EL (cell line): ENCODE measurements around the gene CCNL1.
"Not testable (repeated sequence)": the region's sequence is repeated elsewhere in the genome, so short reads cannot be mapped to it uniquely, and the experiment has no call there.

Experiments used
- DNase-seq: peaks from one replicate; pipeline ENCODE4 v3.0.0-alpha.2; 2016

Gene CCNL1

GRCh38 chr3:157159762-157160657, at the start of gene CCNL1:
CCNL1 (minus strand) TSS chr3:157160147; CDS start chr3:157160094, 53 bp downstream.
- peak; percentile 97 for DNase-seq

DNA sequence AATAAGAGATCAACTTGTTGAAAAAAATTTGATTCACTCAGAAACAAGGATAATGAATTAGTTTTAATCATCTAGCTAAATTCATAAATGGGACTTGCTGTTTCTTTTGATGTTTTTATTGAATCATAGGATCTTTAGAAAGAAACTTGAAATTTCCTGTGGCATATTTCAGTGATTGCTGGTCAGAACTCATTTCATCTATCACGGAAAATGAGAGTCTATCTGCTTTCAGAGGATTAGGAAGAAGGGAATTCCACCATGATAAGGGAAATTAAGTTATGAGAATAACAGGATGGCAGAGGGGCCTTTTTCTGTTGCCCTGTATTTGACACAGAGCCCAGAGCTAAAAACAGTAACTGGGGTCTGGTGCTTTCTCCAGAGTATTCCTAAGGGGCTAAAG, 44.9 kb upstream of the CCNL1 start:
- no peak for DNase-seq

- DNase-seq, result peak; percentile 47
Measured at GRCh38 chr3:157204431-157204830, 44.5 kb upstream of the CCNL1 start.

DNA sequence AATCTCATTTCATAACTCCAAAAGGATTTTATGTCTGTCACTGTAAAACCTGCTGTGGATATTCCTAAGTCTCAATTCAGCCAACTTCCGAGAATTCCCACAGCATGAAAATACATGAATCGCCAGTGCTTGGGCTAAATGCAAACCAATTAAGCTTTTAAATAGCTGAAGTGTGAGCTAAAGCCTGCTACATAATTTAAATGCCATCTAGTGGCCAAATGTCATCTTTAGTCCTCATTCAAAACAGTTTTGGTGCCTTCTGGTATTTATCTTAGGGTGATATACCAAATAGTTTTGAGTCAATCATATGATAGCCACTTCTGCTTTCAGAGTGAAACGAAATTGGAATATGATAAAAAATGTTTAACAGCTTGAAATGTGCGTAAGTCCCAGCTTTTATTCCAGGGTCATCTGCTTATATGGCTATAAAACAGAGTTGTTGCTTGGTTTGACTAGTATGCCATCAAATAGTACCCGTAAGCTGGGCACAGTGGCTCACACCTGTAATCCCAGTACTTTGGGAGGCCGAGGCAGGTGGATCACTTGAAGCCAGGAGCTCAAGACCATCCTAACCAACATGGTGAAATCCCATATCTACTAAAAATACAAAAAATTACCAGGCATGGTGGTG, 41.8 kb upstream of the CCNL1 start:
- peak; percentile 49 for DNase-seq

DNA sequence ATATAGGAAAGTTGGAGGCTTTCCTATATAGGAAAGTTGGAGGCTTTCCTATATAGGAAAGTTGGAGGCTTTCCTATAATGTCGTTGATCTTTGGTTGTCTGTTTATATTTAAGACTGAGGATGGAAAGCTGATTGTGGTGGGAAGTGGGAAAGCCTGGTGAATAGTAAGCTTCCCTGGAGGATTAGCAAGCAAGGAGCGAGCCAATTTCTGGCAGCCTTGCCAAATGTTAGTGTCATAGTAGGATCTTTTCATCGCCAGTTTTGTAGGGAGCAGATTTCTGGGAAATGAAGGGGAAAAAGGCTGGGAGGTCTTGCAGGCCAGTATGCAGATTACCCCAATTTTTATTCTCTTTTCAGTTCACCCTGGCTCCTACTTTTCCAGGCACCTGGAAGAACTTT, 39.9 kb upstream of the CCNL1 start:
- DNase-seq, result no peak

DNA sequence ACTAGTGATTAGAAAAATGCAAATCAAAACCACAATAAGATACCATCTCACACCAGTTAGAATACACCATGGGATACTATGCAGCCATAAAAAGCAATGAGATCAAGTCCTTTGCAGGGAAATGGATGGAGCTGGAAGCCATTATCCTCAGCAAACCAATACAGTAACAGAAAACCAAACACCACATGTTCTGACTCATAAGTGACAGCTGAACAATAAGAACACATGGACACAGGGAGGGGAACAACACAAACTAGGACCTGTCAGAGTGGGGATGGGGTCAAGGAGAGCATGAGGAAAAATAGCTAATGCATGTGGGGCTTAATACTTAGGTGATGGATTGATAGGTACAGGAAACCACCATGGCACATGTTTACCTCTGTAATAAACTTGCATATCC, 36.0 kb upstream of the CCNL1 start:
- no peak for DNase-seq

DNA sequence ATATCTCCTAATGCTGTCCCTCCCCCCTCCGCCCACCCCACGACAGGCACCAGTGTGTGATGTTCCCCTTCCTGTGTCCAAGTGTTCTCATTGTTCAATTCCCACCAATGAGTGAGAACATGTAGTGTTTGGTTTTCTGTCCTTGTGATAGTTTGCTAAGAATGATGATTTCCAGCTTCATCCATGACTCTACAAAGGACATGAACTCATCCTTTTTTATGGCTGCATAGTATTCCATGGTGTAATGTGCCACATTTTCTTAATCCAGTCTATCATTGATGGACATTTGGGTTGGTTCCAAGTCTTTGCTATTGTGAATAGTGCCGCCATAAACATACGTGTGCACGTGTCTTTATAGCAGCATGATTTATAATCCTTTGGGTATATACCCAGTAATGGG, 31.2 kb upstream of the CCNL1 start:
- DNase-seq, result not testable (repeated sequence)

DNA sequence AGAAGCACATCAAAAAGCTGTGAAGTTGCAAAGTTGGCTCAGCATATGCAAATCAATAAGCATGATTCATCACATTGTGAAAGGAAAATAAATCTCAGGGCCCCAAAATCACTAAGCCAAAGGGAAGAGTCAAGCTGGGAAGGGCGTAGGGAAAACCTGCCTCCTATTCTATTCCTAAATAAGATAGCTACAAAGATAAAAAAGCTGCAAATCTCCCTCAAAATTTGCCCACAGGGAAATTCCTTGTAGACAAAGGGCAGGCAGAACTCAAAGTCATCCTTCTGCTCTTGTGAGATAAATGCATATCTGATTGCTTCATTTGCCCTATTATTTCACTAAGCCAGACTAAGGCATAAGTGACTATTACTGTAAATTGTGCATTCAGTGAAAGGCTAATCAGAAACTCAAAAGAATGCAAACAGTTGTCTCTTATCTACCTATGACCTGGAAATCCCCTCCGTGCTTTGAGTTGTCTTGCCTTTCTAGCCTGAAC, 30.5 kb upstream of the CCNL1 start:
- DNase-seq, result no peak

GRCh38 chr3:157188391-157188790, 28.4 kb upstream of the CCNL1 start:
- no peak for DNase-seq

- DNase-seq, result no peak
Measured at GRCh38 chr3:157182879-157183278, 22.9 kb upstream of the CCNL1 start.

DNA sequence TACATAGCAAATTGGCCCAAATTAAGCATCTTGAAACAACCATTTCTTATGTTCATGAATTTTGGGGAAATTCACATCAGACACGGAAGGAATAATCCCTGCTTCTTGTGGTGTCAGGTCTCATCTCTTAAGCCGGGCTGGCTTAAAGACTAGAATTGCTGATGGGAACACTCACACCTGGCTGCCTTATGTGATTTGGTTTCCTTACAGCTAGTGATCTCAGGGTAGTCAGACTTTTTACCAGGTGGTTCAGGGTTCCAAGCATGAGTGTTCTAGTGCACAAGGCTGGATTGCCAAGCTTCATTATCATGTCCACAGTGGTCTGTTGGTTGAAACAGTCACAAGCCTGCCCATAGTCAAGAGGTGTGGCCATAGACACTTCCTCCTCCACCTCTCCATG, 20.3 kb upstream of the CCNL1 start:
- no peak for DNase-seq

DNA sequence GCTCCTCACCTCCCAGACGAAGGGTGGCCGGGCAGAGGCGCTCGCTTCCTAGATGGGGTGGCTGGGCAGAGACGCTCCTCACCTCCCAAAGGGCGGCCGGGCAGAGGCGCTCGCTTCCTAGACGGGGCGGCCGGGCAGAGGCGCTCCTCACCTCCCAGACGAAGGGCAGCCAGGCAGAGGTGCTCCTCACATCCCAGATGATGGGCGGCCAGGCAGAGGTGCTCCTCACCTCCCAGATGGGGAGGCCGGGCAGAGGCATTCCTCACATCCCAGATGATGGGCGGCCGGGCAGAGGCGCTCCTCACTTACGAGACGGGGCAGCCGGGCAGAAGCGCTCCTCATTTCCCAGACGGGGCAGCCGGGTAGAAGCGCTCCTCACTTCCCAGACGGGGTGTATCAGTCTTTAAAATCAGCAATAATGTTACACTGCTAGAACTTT, 19.4 kb upstream of the CCNL1 start:
- DNase-seq, result no peak

DNA sequence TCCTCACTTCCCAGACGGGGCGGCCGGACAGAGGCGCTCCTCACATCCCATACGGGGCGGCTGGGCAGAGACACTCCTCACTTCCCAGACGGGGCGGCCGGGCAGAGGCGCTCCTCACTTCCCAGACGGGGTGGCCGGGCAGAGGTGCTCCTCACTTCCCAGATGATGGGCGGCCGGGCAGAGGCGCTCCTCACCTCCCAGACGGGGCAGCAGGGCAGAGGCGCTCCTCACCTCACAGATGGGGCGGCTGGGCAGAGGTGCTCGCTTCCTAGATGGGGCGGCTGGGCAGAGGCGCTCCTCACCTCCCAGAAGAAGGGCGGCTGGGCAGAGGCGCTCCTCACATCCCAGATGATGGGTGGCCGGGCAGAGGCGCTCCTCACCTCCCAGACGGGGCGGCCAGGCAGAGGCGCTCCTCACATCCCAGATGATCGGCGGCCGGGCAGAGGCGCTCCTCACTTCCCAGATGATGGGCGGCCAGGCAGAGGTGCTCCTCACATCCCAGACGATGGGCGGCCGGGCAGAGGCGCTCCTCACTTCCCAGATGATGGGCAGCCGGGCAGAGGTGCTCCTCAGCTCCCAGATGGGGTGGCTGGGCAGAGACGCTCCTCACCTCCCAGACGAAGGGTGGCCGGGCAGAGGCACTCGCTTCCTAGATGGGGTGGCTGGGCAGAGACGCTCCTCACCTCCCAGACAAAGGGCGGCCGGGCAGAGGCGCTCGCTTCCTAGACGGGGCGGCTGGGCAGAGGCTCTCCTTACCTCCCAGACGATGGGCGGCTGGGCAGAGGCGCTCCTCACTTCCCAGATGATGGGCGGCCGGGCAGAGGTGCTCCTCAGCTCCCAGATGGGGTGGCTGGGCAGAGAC, 18.8 kb upstream of the CCNL1 start:
- DNase-seq, result not testable (repeated sequence)

DNA sequence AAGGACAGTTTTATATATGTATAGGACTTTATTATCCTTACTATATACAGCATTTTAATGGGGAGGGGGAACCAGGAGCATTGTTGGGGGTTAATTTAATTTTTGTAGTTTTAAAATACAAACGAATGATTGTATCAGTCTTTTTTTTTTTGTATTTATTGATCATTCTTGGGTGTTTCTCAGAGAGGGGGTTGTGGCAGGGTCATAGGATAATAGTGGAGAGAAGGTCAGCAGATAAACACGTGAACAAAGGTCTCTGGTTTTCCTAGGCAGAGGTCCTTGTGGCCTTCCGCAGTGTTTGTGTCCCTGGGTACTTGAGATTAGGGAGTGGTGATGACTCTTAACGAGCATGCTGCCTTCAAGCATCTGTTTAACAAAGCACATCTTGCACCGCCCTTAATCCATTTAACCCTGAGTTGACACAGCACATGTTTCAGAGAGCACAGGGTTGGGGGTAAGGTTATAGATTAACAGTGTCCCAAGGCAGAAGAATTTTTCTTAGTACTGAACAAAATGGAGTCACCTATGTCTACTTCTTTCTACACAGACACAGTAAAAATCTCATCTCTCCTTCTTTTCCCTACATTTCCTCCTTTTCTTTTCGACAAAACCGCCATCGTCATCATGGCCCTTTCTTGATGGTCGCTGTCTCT, 18.0 kb upstream of the CCNL1 start:
- not testable (repeated sequence) for DNase-seq

GRCh38 chr3:157176934-157177333, 17.0 kb upstream of the CCNL1 start:
- DNase-seq, result no peak

DNA sequence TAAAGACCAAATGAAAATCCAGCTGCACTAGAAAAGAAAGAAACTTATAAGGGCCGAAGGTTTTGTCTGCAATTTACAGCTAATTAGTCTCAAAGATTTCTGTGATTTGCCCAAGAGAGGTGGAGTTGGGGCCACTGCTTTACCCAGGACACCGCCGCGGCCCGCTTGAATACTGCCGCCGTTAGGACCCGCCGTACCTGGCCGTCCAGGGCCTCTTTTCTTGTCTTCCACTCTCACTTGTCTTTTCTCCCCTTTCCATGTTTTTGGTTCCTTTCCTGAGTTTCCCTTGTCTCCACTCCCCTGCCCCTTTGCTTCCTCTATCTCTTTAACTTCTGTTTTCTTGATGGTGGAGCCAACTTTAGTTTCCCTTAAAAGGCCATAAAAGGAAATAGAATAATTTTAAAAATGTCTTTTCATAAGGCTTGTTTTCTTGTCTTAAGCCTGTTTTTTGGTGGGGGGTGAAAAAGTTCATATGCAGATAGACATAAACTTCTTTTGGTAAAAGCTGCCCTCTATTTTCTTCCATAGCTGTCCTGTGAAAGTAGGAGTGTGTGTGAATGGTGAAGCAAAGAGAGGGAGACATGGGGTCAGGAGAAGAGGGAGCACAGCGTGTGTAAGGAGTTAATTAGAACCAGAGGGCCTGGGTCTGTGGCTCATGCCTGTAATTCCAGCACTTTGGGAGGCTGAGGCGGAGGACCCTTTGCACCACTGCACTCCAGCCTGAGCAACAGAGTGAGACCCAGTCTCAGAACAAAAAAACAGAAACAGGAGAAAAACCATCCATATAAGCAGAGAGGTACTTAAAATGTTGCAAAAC, 16.0 kb upstream of the CCNL1 start:
- no peak for DNase-seq

GRCh38 chr3:157174649-157175498, 14.9 kb upstream of the CCNL1 start:
- DNase-seq, result peak; percentile 100

DNA sequence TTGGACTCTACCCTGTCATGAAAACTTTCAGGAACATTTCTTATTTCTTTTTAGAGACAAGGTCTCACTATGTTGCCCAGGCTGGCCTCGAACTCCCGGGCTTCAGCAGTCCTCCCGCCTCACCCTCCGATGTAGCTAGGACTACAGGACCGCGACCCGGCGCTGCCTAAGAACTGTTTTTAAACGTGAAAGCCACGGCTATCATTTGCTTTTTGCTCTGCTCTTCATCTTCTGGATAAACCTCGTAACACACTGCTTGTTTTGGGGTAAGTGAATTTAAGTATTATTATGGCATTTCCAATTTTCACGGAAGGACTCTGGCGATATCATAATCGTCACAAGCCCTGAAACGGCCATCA, 14.3 kb upstream of the CCNL1 start:
- DNase-seq, result no peak

DNA sequence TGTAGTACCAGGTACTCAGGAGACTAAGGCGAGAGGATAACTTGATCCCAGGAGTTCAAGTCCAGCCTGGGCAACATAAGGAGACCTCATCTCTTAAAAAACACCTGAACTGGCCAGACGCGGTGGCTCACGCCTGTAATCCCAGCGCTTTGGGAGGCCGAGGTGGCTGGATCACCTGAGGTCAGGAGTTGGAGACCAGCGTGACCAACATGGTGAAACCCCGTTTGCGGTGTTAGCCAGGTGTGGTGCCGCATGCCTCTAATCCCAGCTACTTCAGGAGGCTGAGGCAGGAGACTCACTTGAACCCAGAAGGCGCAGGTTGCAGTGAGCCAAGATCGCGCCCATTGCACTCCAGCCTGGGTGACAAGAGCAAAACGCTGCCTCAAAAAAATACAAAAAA, 13.4 kb upstream of the CCNL1 start:
- DNase-seq, result not testable (repeated sequence)

GRCh38 chr3:157172746-157173145, 12.8 kb upstream of the CCNL1 start:
- no peak for DNase-seq

GRCh38 chr3:157170861-157171260, 10.9 kb upstream of the CCNL1 start:
- no peak for DNase-seq
